AG04450 (cell line): ENCODE measurements around the gene KCNIP2. TPM values are rescaled to one million over a fixed set of nuclear protein-coding genes. Genes with fewer than 3 reads are reported as not detected.
"Not testable (repeated sequence)": the region's sequence is repeated elsewhere in the genome, so short reads cannot be mapped to it uniquely, and the experiment has no call there.

Source experiments
- CTCF ChIA-PET: fragments of 300-600, 350-600 bp; formaldehyde crosslinking; extraction: SDS; loops from one replicate; lab custom pipeline; 2022; ENCODE audit warnings: antibody characterized with exemption, inconsistent platforms; lab: Charles Lee
- POLR2A ChIA-PET: fragments of 350-600 bp; formaldehyde crosslinking; extraction: SDS; loops from one replicate; lab custom pipeline; 2021; ENCODE audit warnings: antibody characterized with exemption, inconsistent platforms; lab: Yijun Ruan, JAX
- DNase-seq: peaks from one replicate; pipeline ENCODE4 v3.0.0-alpha.2; 2011; ENCODE audit warnings: low read depth, low spot score
- H3K27ac ChIP-seq: one replicate; pipeline ENCODE4 v1.5.1; 2012; ENCODE audit warnings: low read depth, low read length, control low read depth
- H3K27me3 ChIP-seq: one replicate; pipeline ENCODE4 v1.6.0; 2012; ENCODE audit warnings: low read length; ENCODE audit not compliant: control insufficient read depth, insufficient read depth
- H3K4me3 ChIP-seq: 2 replicates; pipeline ENCODE4 v1.5.1; 2011; ENCODE audit warnings: mild to moderate bottlenecking, low read depth, low read length, control low read depth
- H3K9me3 ChIP-seq: 2 replicates; pipeline ENCODE4 v1.5.1; 2012; ENCODE audit warnings: low read length; ENCODE audit not compliant: control insufficient read depth, insufficient read depth
- CTCF ChIP-seq: IDR thresholded peaks from 2 replicates; pipeline ENCODE4 v1.5.1; 2011; ENCODE audit warnings: low read depth, low read length, control low read depth, inconsistent platforms
- polyA plus RNA-seq: library from polyadenylated mRNA; depleted of rRNA; stranded (reverse); fragments of >200 nt; gene quantifications from 2 replicates; pipeline ENCODE4 v1.2.3, GENCODE V29; 2011

The KCNIP2 gene
- polyA plus RNA-seq, 1 experiment: 0.40 TPM

- no peak for DNase-seq
- TF ChIP-seq CTCF: no peak
- no peaks in the 10 kb centered on the region for H3K9me3 ChIP-seq
- H3K4me3 ChIP-seq: no peak overlapping the region
- no peak overlapping the region for H3K27ac ChIP-seq
- ChIA-PET POLR2A (no interaction called here), CTCF (interaction anchor here (1.6 kb wide), 1 partner anchor 8 kb away, joined by 7 read pairs; no protein-coding TSS in a partner anchor)
- no peaks in the 10 kb centered on the region for H3K27me3 ChIP-seq
Measured at GRCh38 chr10:101789686-101790085, 53.9 kb downstream of the KCNIP2 start.

- DNase-seq, H3K27me3 ChIP-seq, H3K4me3 ChIP-seq, POLR2A ChIA-PET, H3K27ac ChIP-seq, H3K9me3 ChIP-seq: not testable (repeated sequence)
- CTCF ChIA-PET: interaction anchor here (1.6 kb wide), 1 partner anchor 8 kb away, joined by 7 read pairs; no protein-coding TSS in a partner anchor
Measured at GRCh38 chr10:101789231-101789630, 54.4 kb downstream of the KCNIP2 start.

- Histone ChIP-seq H3K27me3 (no peaks in the 10 kb centered on the region), H3K27ac (no peak overlapping the region), H3K9me3 (no peaks in the 10 kb centered on the region; the same call in 1 of the 2 replicates), H3K4me3 (no peak overlapping the region)
- TF ChIP-seq CTCF: no peak
- no peak for DNase-seq
- ChIA-PET CTCF (interaction anchor here (0.6 to 6.1 kb wide), 2 partner anchors 9 to 345 kb away, joined by 3 to 55 read pairs; no protein-coding TSS in a partner anchor), POLR2A (no interaction called here)
Measured at GRCh38 chr10:101785801-101786200, 57.8 kb downstream of the KCNIP2 start.

- Histone ChIP-seq H3K27ac (no peak overlapping the region), H3K27me3 (no peaks in the 10 kb centered on the region), H3K4me3 (no peak overlapping the region), H3K9me3 (no peaks in the 10 kb centered on the region; the same call in 1 of the 2 replicates)
- TF ChIP-seq CTCF: no peak
- ChIA-PET CTCF (interaction anchor here (0.6 to 6.1 kb wide), 4 partner anchors 10 to 570 kb away, joined by 3 to 127 read pairs (median 32); no protein-coding TSS in a partner anchor), POLR2A (no interaction called here)
- DNase-seq: no peak
Measured at GRCh38 chr10:101784558-101784957, 59.0 kb downstream of the KCNIP2 start.

GRCh38 chr10:101783736-101784118 lies 59.9 kb downstream of the KCNIP2 start:
- CTCF ChIA-PET: interaction anchor here (0.6 to 6.1 kb wide), 8 partner anchors 11 to 570 kb away, joined by 3 to 127 read pairs (median 8); no protein-coding TSS in a partner anchor
- Histone ChIP-seq H3K27me3 (peaks cover 7% of the 10 kb centered on the region), H3K27ac (peak overlapping the region; percentile 25), H3K4me3 (peak overlapping the region; percentile 94), H3K9me3 (no peaks in the 10 kb centered on the region; the same call in 1 of the 2 replicates)
- no peak for TF ChIP-seq CTCF
- DNase-seq: no peak
- POLR2A ChIA-PET: interaction anchor here (1.2 to 1.5 kb wide), 2 partner anchors 13 to 35 kb away, joined by 4 to 7 read pairs; partner anchors contain the start of gene OGA
